ENCODE results near the gene PCNT. TPM values are rescaled to one million over a fixed set of nuclear protein-coding genes. Genes with fewer than 3 reads are reported as not detected.

PCNT gene
- total RNA-seq, 1 donor from 2014 or later: 27.3 TPM

GRCh38 chr21:46350981-46351380 lies 27.0 kb downstream of the PCNT start:
- intact Hi-C loops (cut with DNase I): no loop called here
- no peak for DNase-seq (ENCODE audit: missing footprints)
- ATAC-seq: no peak

DNA sequence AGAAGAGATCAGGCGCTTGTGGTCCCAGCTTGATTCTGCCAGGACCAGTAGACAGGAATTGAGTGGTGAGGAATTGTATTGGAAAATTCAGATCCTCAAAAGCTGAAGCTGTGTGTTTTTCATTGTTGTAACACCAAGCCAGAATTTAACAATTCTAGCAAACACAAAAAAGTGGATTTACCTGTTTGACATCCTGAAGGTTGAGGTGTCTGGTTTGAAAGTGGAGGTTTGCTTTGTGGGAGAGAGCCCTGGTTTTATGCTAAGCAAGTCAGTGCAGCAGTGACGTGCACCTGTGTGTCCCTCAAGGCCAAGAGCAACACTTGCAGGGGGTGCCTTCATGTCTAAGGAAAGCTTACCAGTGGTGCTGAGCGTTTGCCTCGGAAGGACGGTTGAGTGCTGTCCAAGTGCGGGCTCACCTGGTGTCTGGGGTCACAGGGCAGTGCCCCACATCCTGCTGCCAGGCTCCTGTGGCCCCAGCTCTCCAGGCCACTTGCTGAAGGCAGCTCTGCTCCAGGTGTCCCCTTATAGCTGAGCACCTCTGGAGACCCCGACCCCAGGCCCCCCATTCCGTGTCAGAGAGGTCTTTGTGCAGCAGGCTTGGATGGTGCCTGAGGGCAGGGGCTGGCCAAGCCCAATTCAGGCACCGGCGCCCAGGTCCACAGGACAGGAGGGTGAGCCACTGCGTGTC lies 27.7 kb downstream of the PCNT start:
- intact Hi-C loops (cut with DNase I): no loop called here
- DNase-seq (ENCODE audit: missing footprints) (no peak), ATAC-seq (no peak)

- intact Hi-C loops (cut with DNase I): no loop called here
- ATAC-seq: no peak
- no peak for DNase-seq (ENCODE audit: missing footprints)
Observed at GRCh38 chr21:46352164-46352515, 28.2 kb downstream of the PCNT start.

- peak; percentile 57 for DNase-seq (ENCODE audit: missing footprints)
- ATAC-seq: no peak
- intact Hi-C loops (cut with DNase I): no loop called here
Observed at GRCh38 chr21:46352913-46353312, 29.0 kb downstream of the PCNT start.

DNA sequence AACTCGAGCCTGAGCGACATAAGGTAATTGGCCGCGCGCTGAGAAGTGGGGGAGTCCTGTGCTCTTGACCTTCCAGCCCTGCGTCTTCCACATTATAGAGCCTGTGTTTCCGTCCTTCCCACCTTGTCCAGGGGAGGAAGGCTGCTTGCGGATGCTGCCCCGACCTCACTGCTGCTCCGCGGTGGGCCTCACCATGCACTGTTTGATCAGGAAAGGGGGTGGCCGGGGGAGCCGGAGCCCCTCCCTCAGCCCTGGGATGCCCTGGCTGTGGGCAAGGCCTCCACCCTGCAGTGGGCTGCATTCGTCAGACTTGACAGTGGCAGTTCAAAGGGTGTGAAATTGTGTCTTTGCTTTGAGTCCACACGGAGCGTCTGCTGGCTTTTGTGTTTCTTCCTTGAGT lies 30.1 kb downstream of the PCNT start:
- no peak for DNase-seq (ENCODE audit: missing footprints)
- intact Hi-C loops (cut with DNase I): no loop called here
- no peak for ATAC-seq

DNA sequence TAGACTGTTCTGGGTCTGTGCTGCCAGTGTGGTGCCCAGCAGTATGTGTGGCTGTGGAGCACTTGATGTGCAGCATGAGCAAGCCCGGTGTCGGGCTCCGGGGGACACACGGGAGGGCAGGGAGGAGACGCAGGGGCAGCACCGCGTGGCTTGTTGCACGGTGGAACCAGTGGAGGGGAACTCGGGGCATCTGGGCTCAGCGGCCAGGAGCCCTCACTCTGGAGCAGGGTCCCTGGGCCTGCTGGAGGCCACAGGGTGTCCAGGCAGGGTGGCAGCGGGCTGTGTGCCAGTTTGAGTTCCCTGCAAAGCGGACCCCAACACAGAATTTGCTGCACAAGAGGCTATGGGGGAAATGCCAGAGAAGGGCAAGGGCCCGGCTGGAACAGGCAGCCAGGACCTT lies 30.6 kb downstream of the PCNT start:
- ATAC-seq: no peak
- intact Hi-C loops (cut with DNase I): no loop called here

GRCh38 chr21:46355161-46356004 lies 31.4 kb downstream of the PCNT start:
- no peak for ATAC-seq
- DNase-seq (ENCODE audit: missing footprints): peak; percentile 56
- intact Hi-C loops (cut with DNase I): no loop called here

More for the DNA sequence above, 30.6 kb downstream of the PCNT start:
- peak; percentile 60 for DNase-seq (ENCODE audit: missing footprints)

- intact Hi-C loops (cut with DNase I): no loop called here
- ATAC-seq (no peak), DNase-seq (ENCODE audit: missing footprints) (no peak)
Observed at GRCh38 chr21:46356005-46356338, 32.0 kb downstream of the PCNT start.

DNA sequence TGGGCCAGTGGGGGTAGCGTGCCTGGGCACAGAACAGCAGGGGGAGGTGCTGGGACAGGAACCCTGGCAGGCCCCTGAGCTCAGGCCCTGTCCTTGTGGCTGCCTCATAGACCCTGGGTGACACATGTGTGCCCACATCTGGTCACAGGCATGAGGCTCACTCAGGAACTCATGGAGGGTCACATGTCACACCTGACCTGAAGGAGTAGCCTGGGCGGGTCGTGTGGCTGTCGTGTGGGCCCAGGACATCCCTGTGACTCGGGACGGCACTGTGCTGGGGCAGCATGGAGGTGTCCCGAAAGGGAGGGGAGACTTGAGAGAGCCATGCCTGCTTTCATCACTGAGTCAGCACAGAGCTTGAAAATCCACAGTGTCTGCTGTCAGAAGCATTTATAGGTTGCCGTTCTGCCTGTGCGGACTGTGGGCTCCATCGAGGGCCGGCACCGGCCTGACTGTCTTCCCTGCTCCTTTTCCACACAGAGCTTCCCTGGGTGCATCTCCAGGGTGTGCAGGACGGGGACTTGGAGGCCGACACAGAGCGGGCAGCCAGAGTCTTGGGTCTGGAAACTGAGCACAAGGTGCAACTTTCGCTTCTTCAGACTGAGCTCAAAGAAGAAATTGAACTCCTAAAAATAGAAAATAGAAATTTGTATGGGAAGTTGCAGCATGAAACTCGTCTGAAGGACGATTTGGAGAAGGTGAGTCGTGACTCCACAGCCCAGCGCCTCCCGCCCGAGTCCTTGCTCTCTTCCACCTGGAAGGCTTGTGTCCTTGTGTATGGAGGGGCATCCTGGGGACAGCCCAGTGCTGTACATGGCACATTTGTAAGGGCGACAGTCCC lies 32.8 kb downstream of the PCNT start:
- peak; percentile 18 for DNase-seq (ENCODE audit: missing footprints)
- intact Hi-C loops (cut with DNase I): no loop called here
- ATAC-seq: peak; percentile 13

DNA sequence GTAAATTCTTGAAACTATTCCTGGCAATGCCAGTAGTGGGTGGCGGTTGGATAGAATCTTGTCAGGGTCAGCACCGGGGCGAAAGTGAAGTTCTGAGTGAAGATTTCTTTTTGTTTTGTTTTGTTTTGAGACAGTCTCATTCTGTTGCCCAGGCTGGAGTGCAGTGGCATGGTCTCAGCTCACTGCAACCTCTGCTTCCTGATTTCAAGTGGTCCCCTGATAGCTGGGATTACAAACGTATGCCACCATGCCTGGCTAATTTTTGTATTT lies 33.3 kb downstream of the PCNT start:
- ATAC-seq (no peak), DNase-seq (ENCODE audit: missing footprints) (no peak)
- intact Hi-C loops (cut with DNase I): no loop called here

- intact Hi-C loops (cut with DNase I): no loop called here
Observed at GRCh38 chr21:46357684-46358425, 33.9 kb downstream of the PCNT start.

GRCh38 chr21:46361176-46361575 lies 37.2 kb downstream of the PCNT start:
- intact Hi-C loops (cut with DNase I): no loop called here
- ATAC-seq (no peak), DNase-seq (ENCODE audit: missing footprints) (peak; percentile 26)

More at GRCh38 chr21:46357684-46358425, 33.9 kb downstream of the PCNT start:
- ATAC-seq: no peak
- DNase-seq (ENCODE audit: missing footprints): no peak

DNA sequence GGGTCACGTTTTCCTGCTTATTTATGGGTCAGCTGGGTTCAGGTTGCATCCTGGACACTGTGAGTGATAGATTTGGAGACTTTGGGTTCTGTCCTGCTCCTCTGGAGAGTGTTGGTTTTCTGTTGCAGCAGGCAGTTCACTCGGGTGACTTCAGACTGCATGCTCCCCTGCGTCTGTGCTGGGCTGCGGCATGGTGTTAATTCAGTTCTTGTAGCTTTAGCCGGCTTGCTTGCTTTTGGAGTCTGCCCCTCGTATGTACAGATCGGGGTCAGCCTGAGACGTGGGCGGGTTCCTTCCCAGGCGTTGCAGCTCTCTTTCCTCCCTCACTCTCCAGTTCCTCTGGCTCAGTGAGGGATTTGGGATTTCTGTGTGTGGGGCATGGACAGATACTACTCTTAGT lies 38.0 kb downstream of the PCNT start:
- intact Hi-C loops (cut with DNase I): no loop called here
- peak; percentile 25 for DNase-seq (ENCODE audit: missing footprints)
- ATAC-seq: no peak

DNA sequence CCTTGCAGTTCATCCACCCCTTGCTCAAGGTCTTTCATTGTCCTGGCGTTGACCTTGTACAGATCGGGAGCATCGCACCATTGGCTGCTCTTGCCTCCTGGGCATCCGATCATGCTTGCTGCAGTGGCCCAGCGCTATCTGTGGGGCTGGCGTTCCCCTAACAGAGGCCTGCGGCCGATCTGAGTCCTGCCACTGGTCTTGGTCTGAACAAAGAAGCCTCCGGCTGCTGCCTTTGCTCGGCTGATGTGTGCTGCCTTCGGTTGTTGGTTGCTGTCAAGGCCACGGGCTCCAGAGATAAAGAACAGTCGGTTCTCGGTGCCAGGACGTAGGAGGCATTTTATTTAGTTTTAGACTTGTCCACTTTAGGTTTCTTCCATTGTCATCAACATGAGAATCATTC lies 39.0 kb downstream of the PCNT start:
- intact Hi-C loops (cut with DNase I): no loop called here
- no peak for ATAC-seq
- peak; percentile 15 for DNase-seq (ENCODE audit: missing footprints)

DNA sequence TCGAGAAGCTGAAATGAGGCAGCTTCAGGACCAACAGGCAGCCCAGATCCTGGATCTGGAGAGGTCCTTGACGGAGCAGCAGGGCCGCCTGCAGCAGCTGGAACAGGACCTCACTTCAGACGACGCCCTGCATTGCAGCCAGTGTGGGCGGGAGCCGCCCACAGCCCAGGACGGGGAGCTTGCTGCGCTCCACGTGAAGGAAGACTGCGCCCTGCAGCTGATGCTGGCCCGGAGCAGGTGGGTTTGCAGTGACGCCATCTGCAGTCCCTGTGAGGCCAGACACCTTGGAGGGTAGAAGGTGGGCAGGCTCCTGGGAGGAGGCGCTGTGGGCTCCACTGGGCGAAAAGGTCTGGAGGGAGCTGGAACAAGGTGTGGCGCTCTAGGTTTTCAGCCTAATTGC lies 39.7 kb downstream of the PCNT start:
- no peak for ATAC-seq
- intact Hi-C loops (cut with DNase I): no loop called here

DNA sequence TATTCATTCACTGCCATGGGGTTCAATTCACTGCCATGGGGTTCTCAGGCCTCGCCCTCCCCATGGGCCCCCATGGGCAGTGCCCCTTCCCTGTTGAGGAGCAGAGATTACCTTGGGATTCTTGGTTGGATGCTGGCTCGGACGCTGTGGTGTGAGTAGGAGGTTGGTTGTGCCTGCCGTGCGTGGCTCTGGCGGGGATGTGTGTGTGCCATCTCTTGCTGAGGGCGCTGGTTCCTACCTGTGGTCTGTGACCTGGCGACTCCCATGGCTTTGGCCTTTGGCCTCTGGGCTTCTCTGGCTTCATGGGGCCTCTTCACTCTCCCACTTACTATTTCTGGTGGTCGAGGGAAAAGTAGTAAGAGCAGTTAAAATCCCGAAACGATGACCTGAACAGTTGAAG lies 42.1 kb downstream of the PCNT start:
- intact Hi-C loops (cut with DNase I): no loop called here
- DNase-seq (ENCODE audit: missing footprints) (peak; percentile 46), ATAC-seq (no peak)

More for the DNA sequence above, 39.7 kb downstream of the PCNT start:
- peak; percentile 50 for DNase-seq (ENCODE audit: missing footprints)

GRCh38 chr21:46366561-46366960 lies 42.6 kb downstream of the PCNT start:
- ATAC-seq (no peak), DNase-seq (ENCODE audit: missing footprints) (no peak)
- intact Hi-C loops (cut with DNase I): no loop called here

GRCh38 chr21:46366966-46367365 lies 43.0 kb downstream of the PCNT start:
- intact Hi-C loops (cut with DNase I): no loop called here
- ATAC-seq: no peak
- no peak for DNase-seq (ENCODE audit: missing footprints)
